OCI-LY7 (cell line): ENCODE measurements around the gene EVC. TPM values are rescaled to one million over a fixed set of nuclear protein-coding genes. Genes with fewer than 3 reads are reported as not detected.

Source experiments
- BruUV-seq: library from RNA; stranded (reverse); fragments of 400-500 nt; replicated peaks from 2 replicates; lab custom pipeline; 2021; lab: Mats Ljungman, UMichigan
- CTCF ChIA-PET: fragments of 300-600 bp; sonication (Branson Sonifier 250); formaldehyde crosslinking; loops from one replicate; lab custom pipeline; 2022; ENCODE audit warnings: antibody characterized with exemption; ENCODE audit not compliant: unreplicated experiment; lab: Charles Lee
- POLR2A ChIA-PET: fragments of 300-600 bp; sonication (Branson Sonifier 250); formaldehyde crosslinking; loops from one replicate; lab custom pipeline; 2022; ENCODE audit warnings: antibody characterized with exemption; lab: Charles Lee
- DNase-seq: peaks from one replicate; pipeline ENCODE4 v3.0.0-alpha.2; 2015; ENCODE audit warnings: low spot score
- H2AFZ ChIP-seq: fragments of 200-600 bp; sonication (generic), shearing (Covaris generic); 2 replicates; pipeline ENCODE4 v1.6.1; 2014; ENCODE audit warnings: mild to moderate bottlenecking, antibody characterized with exemption, low read length, moderate library complexity
- H3K27ac ChIP-seq: fragments of 200-600 bp; sonication (generic); 2 replicates; pipeline ENCODE4 v1.5.1; 2014; ENCODE audit warnings: mixed run types, low read depth, mild to moderate bottlenecking, moderate library complexity, low read length, inconsistent platforms; ENCODE audit not compliant: poor library complexity, severe bottlenecking
- H3K36me3 ChIP-seq: fragments of 200-600 bp; sonication (generic); 2 replicates; pipeline ENCODE4 v1.6.1; 2014; ENCODE audit warnings: mild to moderate bottlenecking, antibody characterized with exemption, low read length, moderate library complexity, mixed read lengths; ENCODE audit not compliant: insufficient read depth
- H3K4me1 ChIP-seq: fragments of 200-600 bp; sonication (generic); 2 replicates; pipeline ENCODE4 v1.5.1; 2014; ENCODE audit warnings: mild to moderate bottlenecking, low read length; ENCODE audit not compliant: insufficient read depth, poor library complexity, severe bottlenecking
- H3K4me2 ChIP-seq: fragments of 200-600 bp; sonication (generic); 2 replicates; pipeline ENCODE4 v1.6.1; 2014; ENCODE audit warnings: mild to moderate bottlenecking, low read length
- H3K4me3 ChIP-seq: fragments of 200-600 bp; sonication (generic); 2 replicates; pipeline ENCODE4 v1.5.1; 2014; ENCODE audit warnings: mild to moderate bottlenecking, low read depth, low read length; ENCODE audit not compliant: poor library complexity, severe bottlenecking
- H3K79me2 ChIP-seq: fragments of 200-600 bp; sonication (generic); 2 replicates; pipeline ENCODE4 v1.6.1; 2016; ENCODE audit warnings: low read depth, mild to moderate bottlenecking, low read length, moderate library complexity, mixed read lengths; ENCODE audit not compliant: insufficient read depth
- H3K9me2 ChIP-seq: fragments of 200-600 bp; sonication (generic); 2 replicates; pipeline ENCODE4 v1.6.1; 2016; ENCODE audit warnings: mild to moderate bottlenecking, low read length, mixed read lengths; ENCODE audit not compliant: insufficient read depth
- H3K9me3 ChIP-seq: fragments of 200-600 bp; sonication (generic); 2 replicates; pipeline ENCODE4 v1.6.1; 2014; ENCODE audit warnings: mild to moderate bottlenecking, mixed run types, low read length, mixed read lengths
- H4K20me1 ChIP-seq: fragments of 200-600 bp; sonication (generic); 2 replicates; pipeline ENCODE4 v1.6.1; 2014; ENCODE audit warnings: mild to moderate bottlenecking, antibody characterized with exemption, low read length, moderate library complexity, mixed read lengths; ENCODE audit not compliant: insufficient read depth
- CTCF ChIP-seq: fragments of 200-600 bp; sonication (generic); conservative IDR thresholded peaks from 2 replicates; pipeline ENCODE4 v1.5.1; 2014; ENCODE audit warnings: mild to moderate bottlenecking, antibody characterized with exemption, low read length, moderate library complexity, mixed read lengths
- EZH2phosphoT487 ChIP-seq: fragments of 200-600 bp; sonication (generic); IDR thresholded peaks from 2 replicates; pipeline ENCODE4 v1.6.1; 2018; ENCODE audit warnings: low read depth, borderline replicate concordance, mild to moderate bottlenecking, mixed run types, antibody characterized with exemption, low read length, moderate library complexity, mixed read lengths
- intact Hi-C: fragments of 100-400 bp; cut with micrococcal nuclease; formaldehyde crosslinking; loops from one replicate; pipeline ENCODE4 v1.10.0; 2022; ENCODE audit not compliant: unreplicated experiment
- total RNA-seq, 2 experiments: library from RNA; depleted of rRNA in 1 of 2; stranded (reverse); fragments of >200 nt in 1 of 2; shearing (Covaris generic) in 1 of 2; gene quantifications; 2 replicates each; pipeline ENCODE4 v1.2.3, GENCODE V29; 2014 to 2022

The EVC gene
- total RNA-seq, 2 experiments from 2014 or later, result not detected

- H3K36me3 ChIP-seq, result no peaks in the 10 kb centered on the region
- H3K9me3 ChIP-seq, result no peaks in the 10 kb centered on the region
- no peak overlapping the region for H3K4me2 ChIP-seq
- H3K79me2 ChIP-seq, result no peaks in the 10 kb centered on the region
- DNase-seq, result no peak
- no peak overlapping the region for H3K4me3 ChIP-seq
- BruUV-seq, result no TSS peak
- TF ChIP-seq CTCF, result no peak
- no peak for TF ChIP-seq EZH2phosphoT487
- H4K20me1 ChIP-seq, result no peaks in the 10 kb centered on the region
- POLR2A ChIA-PET, result no interaction called here
- intact Hi-C loops, result no loop called here
- no peak overlapping the region for H2AFZ ChIP-seq
- H3K4me1 ChIP-seq, result no peaks in the 10 kb centered on the region
- H3K9me2 ChIP-seq, result no peaks in the 10 kb centered on the region
- H3K27ac ChIP-seq, result no peak overlapping the region
- CTCF ChIA-PET, result no interaction called here
These were observed 44.7 kb downstream of the EVC start for GRCh38 chr4:5755679-5756078.

GRCh38 chr4:5756271-5756670, 45.3 kb downstream of the EVC start:
- H3K79me2 ChIP-seq, result no peaks in the 10 kb centered on the region
- no peak overlapping the region for H3K4me2 ChIP-seq
- no peaks in the 10 kb centered on the region for H3K9me2 ChIP-seq
- no peaks in the 10 kb centered on the region for H3K9me3 ChIP-seq
- no peak for TF ChIP-seq CTCF
- no peak for TF ChIP-seq EZH2phosphoT487
- no peak overlapping the region for H3K27ac ChIP-seq
- ChIA-PET CTCF (no interaction called here), POLR2A (no interaction called here)
- no peak for DNase-seq
- no peaks in the 10 kb centered on the region for H4K20me1 ChIP-seq
- H3K4me1 ChIP-seq, result no peaks in the 10 kb centered on the region
- no peak overlapping the region for H3K4me3 ChIP-seq
- no peak overlapping the region for H2AFZ ChIP-seq
- intact Hi-C loops, result no loop called here
- H3K36me3 ChIP-seq, result no peaks in the 10 kb centered on the region
- BruUV-seq, result no TSS peak

GRCh38 chr4:5757091-5757490, 46.1 kb downstream of the EVC start:
- Histone ChIP-seq H3K9me2 (no peaks in the 10 kb centered on the region), H2AFZ (no peak overlapping the region), H3K9me3 (no peaks in the 10 kb centered on the region), H3K27ac (no peak overlapping the region), H3K4me1 (no peaks in the 10 kb centered on the region), H4K20me1 (no peaks in the 10 kb centered on the region), H3K4me3 (no peak overlapping the region), H3K36me3 (no peaks in the 10 kb centered on the region), H3K4me2 (no peak overlapping the region), H3K79me2 (no peaks in the 10 kb centered on the region)
- DNase-seq, result no peak
- ChIA-PET POLR2A (no interaction called here), CTCF (no interaction called here)
- intact Hi-C loops, result no loop called here
- BruUV-seq, result no TSS peak
- no peak for TF ChIP-seq CTCF
- no peak for TF ChIP-seq EZH2phosphoT487
